Calu3 (cell line): ENCODE measurements around the gene MYO1B. TPM values are rescaled to one million over a fixed set of nuclear protein-coding genes. Genes with fewer than 3 reads are reported as not detected.

ENCODE experiments used
- BruUV-seq: library from RNA; stranded (reverse); fragments of 400-500 nt; replicated peaks from 2 replicates; lab custom pipeline; 2021; lab: Mats Ljungman, UMichigan
- CTCF ChIA-PET: fragments of 300-600 bp; sonication (Branson Sonifier 250); formaldehyde crosslinking; loops from one replicate; lab custom pipeline; 2022; ENCODE audit warnings: antibody characterized with exemption; lab: Charles Lee
- DNase-seq: peaks from one replicate; pipeline ENCODE4 v3.0.0; 2022
- H3K27ac Mint-ChIP-seq: one replicate; pipeline ENCODE4 v1.8.0; 2022; ENCODE audit warnings: mixed read lengths; ENCODE audit not compliant: unreplicated experiment
- H3K27me3 Mint-ChIP-seq: one replicate; pipeline ENCODE4 v1.8.0; 2022; ENCODE audit warnings: mixed read lengths; ENCODE audit not compliant: unreplicated experiment
- H3K36me3 Mint-ChIP-seq: one replicate; pipeline ENCODE4 v1.8.0; 2022; ENCODE audit warnings: mild to moderate bottlenecking, moderate library complexity, mixed read lengths; ENCODE audit not compliant: insufficient read depth, unreplicated experiment
- H3K4me1 Mint-ChIP-seq: one replicate; pipeline ENCODE4 v1.8.0; 2022; ENCODE audit warnings: mild to moderate bottlenecking, low read depth, mixed read lengths; ENCODE audit not compliant: unreplicated experiment
- H3K4me3 Mint-ChIP-seq: one replicate; pipeline ENCODE4 v1.8.0; 2022; ENCODE audit warnings: mild to moderate bottlenecking, low read depth, moderate library complexity, mixed read lengths; ENCODE audit not compliant: unreplicated experiment
- H3K9me3 Mint-ChIP-seq: one replicate; pipeline ENCODE4 v1.8.0; 2022; ENCODE audit warnings: low read depth, mixed read lengths; ENCODE audit not compliant: unreplicated experiment
- intact Hi-C: fragments of 100-400 bp; cut with micrococcal nuclease; formaldehyde crosslinking; loops from one replicate; pipeline ENCODE4 v1.10.0; 2022; ENCODE audit not compliant: unreplicated experiment
- total RNA-seq: library from RNA; stranded (reverse); gene quantifications from 2 replicates; pipeline ENCODE4 v1.2.3, GENCODE V29; 2022
- TF ChIP-seq, protein P1 (sequence below): fragments of 200-600 bp; IDR thresholded peaks from one replicate; pipeline ENCODE4 v1.8.0; 2022; ENCODE audit warnings: antibody characterized with exemption; ENCODE audit not compliant: unreplicated experiment

MYO1B gene
- total RNA-seq, 1 experiment from 2014 or later = 64.5 TPM

DNA sequence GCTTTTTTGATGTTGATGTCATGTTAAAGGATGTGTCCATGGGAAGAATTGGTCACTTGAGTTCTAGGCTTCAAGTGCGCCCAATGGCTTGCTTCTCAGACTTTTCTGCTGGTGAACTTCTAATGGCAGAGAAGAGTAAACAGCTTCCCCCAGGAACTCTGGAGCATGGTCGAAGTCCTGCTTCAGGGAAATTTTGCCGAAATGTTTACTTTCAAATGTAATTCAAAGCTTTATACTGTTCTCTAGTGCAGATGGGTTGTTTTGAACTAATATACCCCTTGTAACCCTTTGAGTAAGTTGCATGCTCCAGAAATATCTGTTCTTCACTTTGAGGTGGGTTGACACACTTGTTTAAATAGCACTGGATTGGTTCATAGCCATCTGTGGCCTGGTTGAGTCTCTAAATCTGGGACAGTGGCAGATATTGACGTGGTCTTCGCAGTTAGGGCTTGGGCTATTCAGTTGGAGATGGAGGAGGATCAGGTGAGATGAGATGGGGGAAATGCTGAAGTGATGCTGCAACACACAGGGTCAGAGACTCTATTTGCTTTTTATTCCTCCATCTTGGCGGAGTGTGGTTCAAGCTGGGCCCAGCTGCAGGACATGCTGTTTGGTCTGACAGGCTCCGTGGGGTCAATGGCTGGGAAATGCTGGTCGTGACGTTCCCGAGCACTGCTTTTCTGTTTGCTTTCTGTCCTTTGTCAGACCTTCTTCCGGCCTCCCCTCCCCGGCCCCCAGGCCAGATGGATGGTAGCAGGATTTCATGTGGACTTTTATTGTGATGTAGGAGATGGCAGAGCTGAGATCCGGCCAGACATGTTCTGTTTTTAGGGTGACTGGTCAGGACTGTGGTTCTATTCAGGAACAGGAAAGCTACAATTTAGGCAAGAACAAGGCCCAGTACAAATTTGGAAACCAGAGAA, 35.9 kb downstream of the MYO1B start:
- CTCF ChIA-PET = no interaction called here
- TF ChIP-seq, protein P1, sequence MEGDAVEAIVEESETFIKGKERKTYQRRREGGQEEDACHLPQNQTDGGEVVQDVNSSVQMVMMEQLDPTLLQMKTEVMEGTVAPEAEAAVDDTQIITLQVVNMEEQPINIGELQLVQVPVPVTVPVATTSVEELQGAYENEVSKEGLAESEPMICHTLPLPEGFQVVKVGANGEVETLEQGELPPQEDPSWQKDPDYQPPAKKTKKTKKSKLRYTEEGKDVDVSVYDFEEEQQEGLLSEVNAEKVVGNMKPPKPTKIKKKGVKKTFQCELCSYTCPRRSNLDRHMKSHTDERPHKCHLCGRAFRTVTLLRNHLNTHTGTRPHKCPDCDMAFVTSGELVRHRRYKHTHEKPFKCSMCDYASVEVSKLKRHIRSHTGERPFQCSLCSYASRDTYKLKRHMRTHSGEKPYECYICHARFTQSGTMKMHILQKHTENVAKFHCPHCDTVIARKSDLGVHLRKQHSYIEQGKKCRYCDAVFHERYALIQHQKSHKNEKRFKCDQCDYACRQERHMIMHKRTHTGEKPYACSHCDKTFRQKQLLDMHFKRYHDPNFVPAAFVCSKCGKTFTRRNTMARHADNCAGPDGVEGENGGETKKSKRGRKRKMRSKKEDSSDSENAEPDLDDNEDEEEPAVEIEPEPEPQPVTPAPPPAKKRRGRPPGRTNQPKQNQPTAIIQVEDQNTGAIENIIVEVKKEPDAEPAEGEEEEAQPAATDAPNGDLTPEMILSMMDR = no peak
- Mint-ChIP-seq H3K36me3 (no peaks in the 10 kb centered on the region), H3K27me3 (no peaks in the 10 kb centered on the region), H3K27ac (no peak overlapping the region), H3K9me3 (no peaks in the 10 kb centered on the region), H3K4me1 (no peaks in the 10 kb centered on the region), H3K4me3 (no peak overlapping the region)
- intact Hi-C loops = no loop called here
- no TSS peak for BruUV-seq
- DNase-seq = no peak

DNA sequence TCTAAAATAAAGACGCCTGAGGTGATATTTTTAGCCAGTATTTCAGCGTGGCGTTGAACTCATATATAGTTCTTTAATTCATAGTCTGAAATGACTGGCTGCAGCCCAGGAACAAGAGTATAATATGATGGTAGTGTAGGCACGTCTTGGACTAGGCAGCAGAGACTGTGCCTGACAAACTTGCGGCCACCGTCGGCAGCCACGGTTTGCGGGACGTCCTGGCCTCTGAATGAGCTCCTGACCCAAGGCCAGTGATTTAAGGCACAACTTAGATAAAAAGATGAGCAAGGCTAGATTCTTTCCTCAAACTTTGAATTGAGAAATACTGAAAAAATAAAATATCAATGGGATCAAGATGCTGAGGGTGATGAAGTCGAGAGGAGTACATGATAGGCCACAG, 40.0 kb downstream of the MYO1B start:
- Mint-ChIP-seq H3K4me1 (no peaks in the 10 kb centered on the region), H3K36me3 (no peaks in the 10 kb centered on the region), H3K27me3 (no peaks in the 10 kb centered on the region), H3K9me3 (no peaks in the 10 kb centered on the region), H3K4me3 (no peak overlapping the region), H3K27ac (no peak overlapping the region)
- TF ChIP-seq, protein P1 = no peak
- CTCF ChIA-PET = no interaction called here
- DNase-seq = no peak
- intact Hi-C loops = no loop called here
- BruUV-seq = no TSS peak

GRCh38 chr2:191287820-191288219, 42.6 kb downstream of the MYO1B start:
- intact Hi-C loops = no loop called here
- BruUV-seq = no TSS peak
- DNase-seq = no peak
- no peaks in the 10 kb centered on the region for H3K36me3 Mint-ChIP-seq
- H3K9me3 Mint-ChIP-seq = no peaks in the 10 kb centered on the region
- TF ChIP-seq, protein P1 = no peak
- H3K4me3 Mint-ChIP-seq = no peak overlapping the region
- CTCF ChIA-PET = interaction anchor here (0.7 to 1.2 kb wide), 4 partner anchors 16 to 420 kb away, joined by 3 to 6 read pairs (median 4); no protein-coding TSS in a partner anchor
- no peak overlapping the region for H3K27ac Mint-ChIP-seq
- peaks cover 8% of the 10 kb centered on the region for H3K4me1 Mint-ChIP-seq
- no peaks in the 10 kb centered on the region for H3K27me3 Mint-ChIP-seq

GRCh38 chr2:191289049-191289448, 43.8 kb downstream of the MYO1B start:
- BruUV-seq = no TSS peak
- H3K36me3 Mint-ChIP-seq = no peaks in the 10 kb centered on the region
- CTCF ChIA-PET = no interaction called here

More at GRCh38 chr2:191289049-191289448, 43.8 kb downstream of the MYO1B start:
- Mint-ChIP-seq H3K9me3 (no peaks in the 10 kb centered on the region), H3K27ac (no peak overlapping the region), H3K4me3 (no peak overlapping the region), H3K4me1 (peaks cover 8% of the 10 kb centered on the region), H3K27me3 (no peaks in the 10 kb centered on the region)
- TF ChIP-seq, protein P1 = no peak
- DNase-seq = no peak
- intact Hi-C loops = no loop called here
